ENCODE results near the gene KAZN.

Gene KAZN

DNA sequence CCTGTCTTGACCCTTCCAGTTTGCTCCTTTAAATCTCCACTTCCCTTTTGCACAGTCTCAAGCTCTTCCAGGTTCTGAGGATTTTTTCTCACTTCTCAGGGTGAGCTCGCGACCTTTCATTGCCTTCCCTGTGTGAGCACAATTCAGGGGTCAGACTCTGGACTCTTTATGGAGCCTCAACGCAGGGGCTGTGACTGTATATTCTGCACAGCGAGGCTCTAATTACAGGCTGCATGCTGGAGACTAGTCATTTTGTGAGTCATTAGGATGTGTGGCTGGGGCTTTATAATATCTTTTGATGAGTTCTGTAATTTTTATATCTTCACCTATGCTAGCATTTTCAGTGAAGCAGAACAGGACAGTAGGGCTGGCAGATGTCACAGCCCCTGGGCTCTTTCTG lies 270.7 kb downstream of the KAZN start:
- H2AFZ ChIP-seq (ENCODE audit: low read length): no peak overlapping the region
- no peak overlapping the region for H3K4me2 ChIP-seq (ENCODE audit: low read depth, low read length, poor library complexity, severe bottlenecking)
- no peak overlapping the region for H3K9ac ChIP-seq (ENCODE audit: low read depth, low read length, poor library complexity, severe bottlenecking)
- H3K79me2 ChIP-seq (ENCODE audit: insufficient read depth, low read length): no peaks in the 10 kb centered on the region
- H3K36me3 ChIP-seq (ENCODE audit: insufficient read depth, low read length): no peaks in the 10 kb centered on the region
- H3K4me1 ChIP-seq (ENCODE audit: insufficient read depth, low read length, poor library complexity, severe bottlenecking): no peaks in the 10 kb centered on the region
- H3K27me3 ChIP-seq (ENCODE audit: insufficient read depth, low read length, poor library complexity, severe bottlenecking): no peaks in the 10 kb centered on the region
- H3K9me3 ChIP-seq (ENCODE audit: insufficient read depth, low read depth, low read length): no peaks in the 10 kb centered on the region; the same call in 1 of the 2 replicates
- TF ChIP-seq, protein P1, sequence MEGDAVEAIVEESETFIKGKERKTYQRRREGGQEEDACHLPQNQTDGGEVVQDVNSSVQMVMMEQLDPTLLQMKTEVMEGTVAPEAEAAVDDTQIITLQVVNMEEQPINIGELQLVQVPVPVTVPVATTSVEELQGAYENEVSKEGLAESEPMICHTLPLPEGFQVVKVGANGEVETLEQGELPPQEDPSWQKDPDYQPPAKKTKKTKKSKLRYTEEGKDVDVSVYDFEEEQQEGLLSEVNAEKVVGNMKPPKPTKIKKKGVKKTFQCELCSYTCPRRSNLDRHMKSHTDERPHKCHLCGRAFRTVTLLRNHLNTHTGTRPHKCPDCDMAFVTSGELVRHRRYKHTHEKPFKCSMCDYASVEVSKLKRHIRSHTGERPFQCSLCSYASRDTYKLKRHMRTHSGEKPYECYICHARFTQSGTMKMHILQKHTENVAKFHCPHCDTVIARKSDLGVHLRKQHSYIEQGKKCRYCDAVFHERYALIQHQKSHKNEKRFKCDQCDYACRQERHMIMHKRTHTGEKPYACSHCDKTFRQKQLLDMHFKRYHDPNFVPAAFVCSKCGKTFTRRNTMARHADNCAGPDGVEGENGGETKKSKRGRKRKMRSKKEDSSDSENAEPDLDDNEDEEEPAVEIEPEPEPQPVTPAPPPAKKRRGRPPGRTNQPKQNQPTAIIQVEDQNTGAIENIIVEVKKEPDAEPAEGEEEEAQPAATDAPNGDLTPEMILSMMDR (conservative IDR thresholded peaks at IDR 0.05; ENCODE audit: low read length): no peak
- no peak for TF ChIP-seq EZH2phosphoT487 (IDR thresholded peaks at IDR 0.05; ENCODE audit: borderline replicate concordance)
- no peaks in the 10 kb centered on the region for H4K20me1 ChIP-seq (ENCODE audit: insufficient read depth, low read length, poor library complexity, severe bottlenecking)
- H3F3A ChIP-seq (ENCODE audit: low read depth): no peaks in the 10 kb centered on the region
- no peak overlapping the region for H3K4me3 ChIP-seq (ENCODE audit: low read length, poor library complexity, severe bottlenecking)
- no peaks in the 10 kb centered on the region for H3K9me2 ChIP-seq (replicated peaks; ENCODE audit: low read depth, low read length)

DNA sequence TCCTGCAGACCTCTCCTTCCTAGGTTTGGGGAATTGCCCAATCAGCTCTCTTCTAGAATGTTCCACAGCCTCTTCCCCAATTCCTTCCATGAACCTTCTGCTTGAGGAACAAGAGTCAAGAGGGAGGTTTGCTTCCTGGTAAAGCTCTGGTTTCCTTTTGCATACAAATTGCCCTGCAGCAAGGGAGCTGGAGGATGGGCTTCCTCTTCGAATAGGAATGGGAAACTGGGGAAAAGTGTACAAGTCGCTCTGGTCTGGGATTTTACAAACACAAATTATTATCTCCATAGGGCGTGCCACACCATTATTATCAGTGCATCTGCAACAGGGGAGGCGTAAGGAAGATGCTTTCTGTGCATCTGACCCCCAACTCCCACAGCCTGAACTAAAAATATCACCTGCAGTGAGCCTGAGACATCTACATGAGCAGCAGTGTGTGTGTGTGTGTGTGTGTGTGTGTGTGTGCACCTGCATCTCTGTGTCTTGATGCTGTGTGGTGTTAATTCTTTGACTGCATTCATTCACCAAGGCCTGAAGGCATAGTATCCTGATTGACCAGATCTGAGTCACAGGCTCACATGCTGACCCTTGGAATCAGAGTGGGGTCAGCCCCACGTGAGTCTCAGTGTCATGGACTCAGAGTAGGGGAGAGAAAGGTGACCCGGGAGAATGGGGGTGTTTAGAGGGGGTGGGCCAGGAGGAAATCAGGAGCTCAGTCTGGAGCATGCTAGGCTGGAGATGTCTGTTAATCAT lies 272.9 kb downstream of the KAZN start:
- no peak overlapping the region for H3K4me3 ChIP-seq (ENCODE audit: low read length, poor library complexity, severe bottlenecking)
- no peak overlapping the region for H3K9ac ChIP-seq (ENCODE audit: low read depth, low read length, poor library complexity, severe bottlenecking)
- no peaks in the 10 kb centered on the region; the same call in 1 of the 2 replicates for H3K9me3 ChIP-seq (ENCODE audit: insufficient read depth, low read depth, low read length)
- no peak overlapping the region for H3K4me2 ChIP-seq (ENCODE audit: low read depth, low read length, poor library complexity, severe bottlenecking)
- no peaks in the 10 kb centered on the region for H3K9me2 ChIP-seq (replicated peaks; ENCODE audit: low read depth, low read length)
- H3F3A ChIP-seq (ENCODE audit: low read depth): no peaks in the 10 kb centered on the region
- no peaks in the 10 kb centered on the region for H3K4me1 ChIP-seq (ENCODE audit: insufficient read depth, low read length, poor library complexity, severe bottlenecking)
- no peaks in the 10 kb centered on the region for H3K27me3 ChIP-seq (ENCODE audit: insufficient read depth, low read length, poor library complexity, severe bottlenecking)
- TF ChIP-seq, protein P1 (conservative IDR thresholded peaks at IDR 0.05; ENCODE audit: low read length): no peak
- no peaks in the 10 kb centered on the region for H3K36me3 ChIP-seq (ENCODE audit: insufficient read depth, low read length)
- H4K20me1 ChIP-seq (ENCODE audit: insufficient read depth, low read length, poor library complexity, severe bottlenecking): no peaks in the 10 kb centered on the region
- no peak overlapping the region for H2AFZ ChIP-seq (ENCODE audit: low read length)
- no peaks in the 10 kb centered on the region for H3K79me2 ChIP-seq (ENCODE audit: insufficient read depth, low read length)

DNA sequence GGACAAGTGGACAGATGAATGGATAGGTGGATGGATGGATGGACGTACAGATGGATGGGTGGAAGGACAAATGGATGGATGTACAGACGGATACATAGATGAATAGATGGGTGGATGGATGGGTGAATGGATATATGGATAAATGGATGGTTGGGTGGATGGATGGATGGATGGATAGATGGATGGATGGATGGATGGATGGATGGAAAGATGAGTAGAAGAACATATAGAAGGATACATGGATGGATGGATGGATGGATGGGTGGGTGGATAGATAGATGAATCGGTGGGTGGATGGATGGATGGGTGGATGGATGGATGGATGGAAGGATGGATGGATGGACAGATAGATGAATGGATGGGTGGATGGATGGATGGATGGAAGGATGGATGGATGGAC lies 274.3 kb downstream of the KAZN start:
- Histone ChIP-seq H3K27me3 (ENCODE audit: insufficient read depth, low read length, poor library complexity, severe bottlenecking) (no peaks in the 10 kb centered on the region), H3K4me1 (ENCODE audit: insufficient read depth, low read length, poor library complexity, severe bottlenecking) (no peaks in the 10 kb centered on the region), H3K36me3 (ENCODE audit: insufficient read depth, low read length) (no peaks in the 10 kb centered on the region), H3K9ac (ENCODE audit: low read depth, low read length, poor library complexity, severe bottlenecking) (no peak overlapping the region), H3K4me2 (ENCODE audit: low read depth, low read length, poor library complexity, severe bottlenecking) (no peak overlapping the region), H3K4me3 (ENCODE audit: low read length, poor library complexity, severe bottlenecking) (no peak overlapping the region), H2AFZ (ENCODE audit: low read length) (no peak overlapping the region), H3K9me2 (replicated peaks; ENCODE audit: low read depth, low read length) (no peaks in the 10 kb centered on the region), H4K20me1 (ENCODE audit: insufficient read depth, low read length, poor library complexity, severe bottlenecking) (no peaks in the 10 kb centered on the region), H3K9me3 (ENCODE audit: insufficient read depth, low read depth, low read length) (no peaks in the 10 kb centered on the region), H3F3A (ENCODE audit: low read depth) (no peaks in the 10 kb centered on the region), H3K79me2 (ENCODE audit: insufficient read depth, low read length) (no peaks in the 10 kb centered on the region)
- TF ChIP-seq, protein P1 (conservative IDR thresholded peaks at IDR 0.05; ENCODE audit: low read length): no peak
- TF ChIP-seq EZH2phosphoT487 (IDR thresholded peaks at IDR 0.05; ENCODE audit: borderline replicate concordance): no peak
